Smooth muscle cell (in vitro differentiated cells): ENCODE data around the gene ARL8B. TPM values are rescaled to one million over a fixed set of nuclear protein-coding genes. Genes with fewer than 3 reads are reported as not detected.

ENCODE experiments used
- DNase-seq: peaks from one replicate; lab custom pipeline; 2025; ENCODE audit not compliant: unreplicated experiment; lab: John Stamatoyannopoulos, UW
- H2AFZ ChIP-seq: fragments of 200-600 bp; sonication (generic); 2 replicates; pipeline ENCODE4 v1.6.0; 2016; ENCODE audit warnings: antibody characterized with exemption, low read depth, mild to moderate bottlenecking
- H3F3A ChIP-seq: fragments of 200-600 bp; sonication (generic); 2 replicates; pipeline ENCODE4 v1.6.0; 2017; ENCODE audit warnings: antibody characterized with exemption, low read depth
- H3K27ac ChIP-seq: fragments of 200-600 bp; sonication (generic); 2 replicates; pipeline ENCODE4 v1.5.1; 2016; ENCODE audit warnings: low read depth, mild to moderate bottlenecking
- H3K27me3 ChIP-seq: fragments of 200-600 bp; sonication (generic); 2 replicates; pipeline ENCODE4 v1.6.1; 2016; ENCODE audit warnings: low read depth, mild to moderate bottlenecking
- H3K36me3 ChIP-seq: fragments of 200-600 bp; sonication (generic); 2 replicates; pipeline ENCODE4 v1.5.1; 2016; ENCODE audit warnings: low read depth
- H3K4me1 ChIP-seq: fragments of 200-600 bp; sonication (generic); 2 replicates; pipeline ENCODE4 v1.5.1; 2016; ENCODE audit warnings: low read depth
- H3K4me2 ChIP-seq: fragments of 200-600 bp; sonication (generic); 2 replicates; pipeline ENCODE4 v1.6.0; 2016; ENCODE audit warnings: mild to moderate bottlenecking
- H3K4me3 ChIP-seq: fragments of 200-600 bp; sonication (generic); 2 replicates; pipeline ENCODE4 v1.5.1; 2016; ENCODE audit warnings: mild to moderate bottlenecking
- H3K79me2 ChIP-seq: fragments of 200-600 bp; sonication (generic); 2 replicates; pipeline ENCODE4 v1.6.0; 2016; ENCODE audit warnings: low read depth, mild to moderate bottlenecking
- H3K9ac ChIP-seq: fragments of 200-600 bp; sonication (generic); 2 replicates; pipeline ENCODE4 v1.6.0; 2016; ENCODE audit warnings: low read depth
- H3K9me3 ChIP-seq: fragments of 200-600 bp; sonication (generic); replicated peaks from 2 replicates; pipeline ENCODE4 v1.5.1; 2016; ENCODE audit warnings: low read depth
- H4K20me1 ChIP-seq: fragments of 200-600 bp; sonication (generic); 2 replicates; pipeline ENCODE4 v1.6.0; 2016; ENCODE audit warnings: low read depth
- WGBS: methylation state at CpG from one replicate; pipeline ENCODE4 v1.1.7; 2016; ENCODE audit warnings: low lambda C conversion rate; 5-methylcytosine and 5-hydroxymethylcytosine counted together
- polyA plus RNA-seq: library from polyadenylated mRNA; unstranded; fragments of >200 nt; fragmentation: Nextera tagmentation; extraction: Ambion mirVana; gene quantifications from 2 replicates; pipeline ENCODE4 v1.2.1, GENCODE V29; 2016
- total RNA-seq: library from RNA; depleted of rRNA; stranded (reverse); fragments of >200 nt; gene quantifications from 2 replicates; pipeline ENCODE4 v1.2.3, GENCODE V29; 2014
- TF ChIP-seq, protein P1 (sequence below): fragments of 200-600 bp; sonication (generic); IDR thresholded peaks from 2 replicates; pipeline ENCODE4 v1.5.1; 2017; ENCODE audit warnings: borderline replicate concordance, mild to moderate bottlenecking, antibody characterized with exemption; ENCODE audit not compliant: insufficient read depth, poor library complexity, severe bottlenecking

ARL8B gene
- total and polyA plus RNA-seq, 2 experiments from 2014 or later = 33.6 to 95.0 TPM

DNA sequence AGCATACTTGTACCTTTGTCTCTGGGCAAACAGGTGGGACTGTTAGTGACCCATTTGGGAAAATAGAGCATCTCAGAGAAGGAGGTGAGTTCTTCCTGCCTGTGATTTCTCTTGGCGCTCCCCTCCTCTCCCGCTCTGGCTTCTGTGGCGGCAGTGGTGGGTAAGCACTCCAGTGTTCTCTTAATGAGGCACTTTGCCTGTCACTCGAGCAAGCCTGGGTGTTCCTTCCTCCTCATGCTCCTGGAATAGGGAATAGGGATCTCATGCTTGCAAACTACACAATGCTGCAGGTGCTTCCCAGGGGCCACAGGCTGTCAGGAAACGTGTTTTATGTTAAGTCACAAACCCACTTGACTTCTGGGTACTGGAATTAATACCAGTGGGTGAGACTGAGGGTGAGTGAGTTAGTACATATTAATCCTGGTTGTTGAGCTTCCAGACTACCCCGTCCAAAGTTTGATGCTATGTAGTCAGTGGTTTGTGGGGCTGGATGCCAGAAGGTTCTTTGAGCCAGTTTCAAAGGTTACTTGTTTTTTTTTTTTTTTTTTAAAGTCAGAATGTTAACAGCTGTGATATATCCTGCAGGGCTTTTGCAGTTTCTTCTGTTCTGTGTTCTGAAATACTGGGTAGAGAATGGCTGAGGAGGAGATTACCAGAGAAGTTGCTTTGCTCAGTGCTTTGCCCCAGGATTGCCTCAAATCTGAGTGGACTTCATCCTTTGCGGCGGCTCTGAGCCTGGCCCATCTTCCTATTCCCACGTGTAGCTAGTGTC, 95.9 kb downstream of the ARL8B start:
- Histone ChIP-seq H3K4me3 (no peak overlapping the region), H3K4me1 (peaks cover 5% of the 10 kb centered on the region), H3K79me2 (no peaks in the 10 kb centered on the region), H3K36me3 (peaks cover 20% of the 10 kb centered on the region), H4K20me1 (peaks cover 12% of the 10 kb centered on the region), H2AFZ (no peak overlapping the region), H3K9me3 (no peaks in the 10 kb centered on the region), H3K27ac (no peak overlapping the region), H3K9ac (no peak overlapping the region), H3K4me2 (no peak overlapping the region), H3F3A (peaks cover 9% of the 10 kb centered on the region), H3K27me3 (no peaks in the 10 kb centered on the region)
- DNase-seq = no peak
- TF ChIP-seq, protein P1, sequence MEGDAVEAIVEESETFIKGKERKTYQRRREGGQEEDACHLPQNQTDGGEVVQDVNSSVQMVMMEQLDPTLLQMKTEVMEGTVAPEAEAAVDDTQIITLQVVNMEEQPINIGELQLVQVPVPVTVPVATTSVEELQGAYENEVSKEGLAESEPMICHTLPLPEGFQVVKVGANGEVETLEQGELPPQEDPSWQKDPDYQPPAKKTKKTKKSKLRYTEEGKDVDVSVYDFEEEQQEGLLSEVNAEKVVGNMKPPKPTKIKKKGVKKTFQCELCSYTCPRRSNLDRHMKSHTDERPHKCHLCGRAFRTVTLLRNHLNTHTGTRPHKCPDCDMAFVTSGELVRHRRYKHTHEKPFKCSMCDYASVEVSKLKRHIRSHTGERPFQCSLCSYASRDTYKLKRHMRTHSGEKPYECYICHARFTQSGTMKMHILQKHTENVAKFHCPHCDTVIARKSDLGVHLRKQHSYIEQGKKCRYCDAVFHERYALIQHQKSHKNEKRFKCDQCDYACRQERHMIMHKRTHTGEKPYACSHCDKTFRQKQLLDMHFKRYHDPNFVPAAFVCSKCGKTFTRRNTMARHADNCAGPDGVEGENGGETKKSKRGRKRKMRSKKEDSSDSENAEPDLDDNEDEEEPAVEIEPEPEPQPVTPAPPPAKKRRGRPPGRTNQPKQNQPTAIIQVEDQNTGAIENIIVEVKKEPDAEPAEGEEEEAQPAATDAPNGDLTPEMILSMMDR = no peak
- 78% methylated on average over 9 of the region's 9 CpGs for WGBS

DNA sequence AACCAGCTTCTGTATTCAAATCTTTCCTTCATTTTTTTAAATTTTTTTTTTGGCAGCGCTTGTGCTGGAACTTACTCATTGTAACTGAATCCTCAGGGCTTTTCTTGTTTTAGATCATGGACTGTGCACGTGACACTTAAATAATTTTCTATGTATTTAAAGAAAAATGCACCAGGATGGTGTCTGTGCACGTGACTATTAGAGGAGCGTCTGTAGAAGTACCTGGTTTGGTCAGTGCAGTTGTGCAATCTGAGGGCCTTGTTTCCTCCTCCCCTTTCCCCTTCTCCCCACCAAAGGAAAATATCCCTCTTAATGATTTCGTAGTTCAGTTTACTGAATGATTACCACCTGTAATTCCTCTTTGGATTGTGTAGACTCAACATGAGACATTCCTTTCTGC, 96.7 kb downstream of the ARL8B start:
- no peak for DNase-seq
- Histone ChIP-seq H3K27me3 (no peaks in the 10 kb centered on the region), H3K27ac (no peak overlapping the region), H3F3A (peaks cover 9% of the 10 kb centered on the region), H4K20me1 (peaks cover 12% of the 10 kb centered on the region), H3K4me3 (no peak overlapping the region), H3K9ac (no peak overlapping the region), H2AFZ (no peak overlapping the region), H3K9me3 (no peaks in the 10 kb centered on the region), H3K79me2 (no peaks in the 10 kb centered on the region), H3K4me1 (peaks cover 9% of the 10 kb centered on the region), H3K36me3 (peaks cover 15% of the 10 kb centered on the region), H3K4me2 (no peak overlapping the region)
- TF ChIP-seq, protein P1 = no peak
- WGBS = 86% methylated on average over 5 of the region's 5 CpGs

DNA sequence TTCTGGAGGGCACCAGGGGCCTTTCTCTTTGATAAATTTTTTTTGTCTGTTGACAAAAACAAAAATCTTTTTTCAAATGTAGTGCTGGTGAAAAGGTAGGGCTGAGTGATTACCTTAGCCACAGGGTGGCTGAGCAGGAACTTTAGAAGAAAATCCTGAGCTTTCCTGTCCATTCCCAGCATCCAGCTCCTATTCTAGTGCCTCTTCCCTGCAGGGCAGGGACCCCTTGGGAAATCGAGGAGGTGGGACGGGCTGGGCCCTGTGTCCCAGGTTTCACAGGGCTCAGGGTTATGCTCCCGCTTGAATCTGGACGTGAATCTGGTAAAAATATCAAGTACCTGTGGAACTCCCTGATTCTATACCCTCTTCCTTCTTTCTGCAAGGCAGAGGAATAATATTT, 97.1 kb downstream of the ARL8B start:
- Histone ChIP-seq H3K27ac (no peak overlapping the region), H2AFZ (no peak overlapping the region), H3K9me3 (no peaks in the 10 kb centered on the region), H3F3A (peaks cover 9% of the 10 kb centered on the region), H3K4me3 (no peak overlapping the region), H3K36me3 (peaks cover 11% of the 10 kb centered on the region), H3K4me2 (no peak overlapping the region), H3K4me1 (peaks cover 9% of the 10 kb centered on the region), H3K9ac (no peak overlapping the region), H3K79me2 (no peaks in the 10 kb centered on the region), H4K20me1 (peaks cover 12% of the 10 kb centered on the region), H3K27me3 (no peaks in the 10 kb centered on the region)
- WGBS = 88% methylated on average over 4 of the region's 4 CpGs
- TF ChIP-seq, protein P1 = no peak
- DNase-seq = no peak

DNA sequence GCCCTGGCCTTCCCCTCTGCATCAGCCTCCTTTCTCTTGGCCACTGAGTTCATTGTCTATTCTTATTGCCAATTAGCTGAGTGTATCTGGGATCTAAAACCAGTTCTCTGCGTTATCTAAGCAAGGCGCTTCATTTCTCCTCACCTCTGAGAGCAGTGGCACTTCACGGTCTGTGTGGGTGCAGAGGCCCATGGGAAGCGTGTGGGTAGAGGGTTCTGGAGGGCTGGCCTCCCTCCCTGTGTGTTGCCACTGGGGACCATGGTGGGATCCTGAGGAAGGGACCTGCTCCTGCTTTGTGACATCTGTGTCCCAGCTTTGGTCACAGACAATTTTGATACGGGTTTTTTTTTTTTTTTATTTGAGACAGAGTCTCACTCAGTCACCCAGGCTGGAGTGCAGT, 98.1 kb downstream of the ARL8B start:
- no peaks in the 10 kb centered on the region for H3K79me2 ChIP-seq
- H3F3A ChIP-seq = peaks cover 9% of the 10 kb centered on the region
- no peaks in the 10 kb centered on the region for H3K9me3 ChIP-seq
- H3K36me3 ChIP-seq = peaks cover 9% of the 10 kb centered on the region
- TF ChIP-seq, protein P1 = no peak
- H3K4me3 ChIP-seq = no peak overlapping the region
- no peak overlapping the region for H2AFZ ChIP-seq
- H4K20me1 ChIP-seq = peaks cover 12% of the 10 kb centered on the region
- no peaks in the 10 kb centered on the region for H3K27me3 ChIP-seq
- WGBS = 76% methylated on average over 5 of the region's 5 CpGs
- H3K9ac ChIP-seq = no peak overlapping the region
- peaks cover 9% of the 10 kb centered on the region for H3K4me1 ChIP-seq
- no peak overlapping the region for H3K27ac ChIP-seq
- H3K4me2 ChIP-seq = no peak overlapping the region
- DNase-seq = no peak
